GM19025 (cell line): ENCODE results near the gene PDCL3.

Experiments
- ATAC-seq: cut with Tn5 transposase; IDR thresholded peaks from one replicate; pipeline ENCODE4 v1.9.1; 2021; ENCODE audit warnings: mild to moderate bottlenecking, low read depth, moderate library complexity; ENCODE audit not compliant: unreplicated experiment

The PDCL3 gene

DNA sequence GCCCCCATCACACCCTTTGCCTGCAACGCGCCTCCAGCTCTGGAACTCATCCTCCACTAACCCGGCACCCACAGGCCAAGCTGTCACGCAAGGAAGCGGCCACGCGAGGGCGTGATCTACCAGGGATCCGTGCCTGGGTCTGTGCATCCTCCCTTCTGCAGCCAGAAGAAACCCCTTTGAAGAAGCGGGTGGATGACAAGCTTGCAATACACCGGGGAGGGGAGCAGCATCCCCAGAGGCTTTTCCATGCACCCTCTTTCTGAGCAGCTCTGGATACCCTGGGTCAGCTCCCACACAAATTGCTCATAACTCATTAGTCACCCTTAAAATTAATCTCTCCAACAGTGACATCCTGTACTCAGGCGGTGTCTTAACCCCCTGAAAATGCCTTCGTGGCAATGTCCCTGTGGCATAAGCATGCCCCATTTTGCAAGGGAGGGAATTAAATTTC lies 47.6 kb downstream of the PDCL3 start:
- ATAC-seq = no peak

DNA sequence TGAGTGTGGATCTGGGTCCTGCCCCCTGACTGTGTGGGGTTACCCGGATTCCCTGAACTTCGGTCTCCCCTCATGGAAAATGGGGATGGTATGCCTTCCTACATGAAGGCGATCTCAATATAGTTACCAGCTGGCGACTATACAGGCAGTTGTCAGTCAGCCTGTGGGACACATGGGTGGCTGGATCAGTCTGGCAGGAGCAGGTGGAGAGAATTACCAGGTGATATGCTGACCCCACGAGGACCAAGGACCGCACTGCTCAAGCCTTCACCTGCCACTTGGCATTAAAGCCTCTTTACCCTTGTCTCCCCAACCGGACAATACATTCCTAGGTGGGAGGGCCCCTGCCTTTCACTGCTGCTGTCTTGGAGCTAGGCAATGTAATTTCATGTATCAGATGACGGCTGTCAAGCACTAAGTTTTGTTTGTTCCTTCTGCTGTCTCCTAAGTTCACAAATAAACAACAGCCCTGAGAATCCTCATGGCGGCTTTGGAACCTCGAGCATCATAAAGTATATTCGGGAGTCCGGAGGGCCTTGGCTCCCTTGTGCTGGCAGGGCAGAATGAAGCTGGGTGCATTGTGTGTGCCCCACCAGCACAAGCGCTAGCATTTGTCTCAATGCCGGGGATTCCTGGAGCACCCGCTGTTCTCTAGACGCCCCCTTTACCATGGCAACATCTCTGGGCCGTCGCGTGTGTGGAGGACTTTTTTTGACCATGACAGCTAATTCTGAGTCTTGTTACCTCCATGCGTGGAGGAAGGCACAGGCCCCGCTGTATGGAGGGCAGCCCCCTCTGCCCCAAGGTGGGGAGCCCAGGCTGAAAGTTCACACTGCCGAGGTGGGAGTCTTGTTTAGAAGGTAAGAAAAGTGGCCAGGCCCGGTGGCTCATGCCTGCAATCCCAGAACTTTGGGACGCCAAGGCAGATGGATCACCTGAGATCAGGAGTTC lies 48.6 kb downstream of the PDCL3 start:
- no peak for ATAC-seq

DNA sequence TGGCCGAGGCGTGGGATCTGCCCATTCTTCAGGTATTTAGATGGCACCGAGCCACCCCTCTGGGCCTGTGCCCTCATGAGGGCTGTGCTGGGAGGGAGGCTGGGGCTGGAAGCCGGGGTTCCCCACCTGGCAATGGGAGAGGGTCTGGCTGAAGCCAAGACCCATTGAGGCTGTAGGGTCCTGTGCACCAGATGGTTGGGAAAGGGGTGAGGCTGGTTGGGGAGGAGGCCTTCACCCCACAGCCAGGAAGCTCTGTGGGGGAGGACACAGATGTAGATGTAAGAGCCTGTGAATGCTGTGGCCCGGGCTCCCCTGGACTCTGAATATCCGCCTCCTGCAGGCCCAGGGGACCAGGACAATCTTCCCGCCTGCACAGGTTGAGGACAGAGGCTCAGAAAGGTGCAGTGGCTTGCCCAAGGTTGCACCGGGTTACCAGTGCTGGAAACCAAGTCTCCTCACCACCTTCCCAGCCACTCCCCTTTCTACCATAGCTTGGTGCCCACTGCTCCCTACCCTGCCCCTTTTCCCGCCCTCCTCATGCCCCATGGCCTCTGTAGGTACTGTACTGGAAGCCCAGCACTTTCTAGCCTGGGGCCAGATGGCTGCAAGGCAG lies 49.7 kb downstream of the PDCL3 start:
- no peak for ATAC-seq

DNA sequence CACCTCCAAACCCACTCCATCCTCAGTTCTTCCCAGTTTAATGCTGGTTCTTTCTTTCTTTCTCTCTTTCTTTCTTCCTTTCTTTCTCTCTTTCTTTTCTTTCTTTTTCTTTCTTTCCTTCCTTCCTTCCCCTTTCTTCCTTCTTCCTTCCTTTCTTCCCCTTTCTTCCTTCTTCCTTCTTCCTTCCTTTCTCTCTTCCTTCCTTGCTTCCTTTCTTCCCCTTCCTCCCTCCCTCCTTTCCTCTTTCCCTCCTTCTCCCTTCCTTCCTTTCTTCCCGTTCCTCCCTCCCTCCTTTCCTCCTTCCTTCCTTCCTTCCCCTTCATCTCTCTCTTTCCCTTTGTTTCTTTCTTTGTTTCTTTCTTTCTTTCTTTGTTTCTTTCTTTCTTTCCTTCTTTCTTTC lies 50.9 kb downstream of the PDCL3 start:
- no peak for ATAC-seq

DNA sequence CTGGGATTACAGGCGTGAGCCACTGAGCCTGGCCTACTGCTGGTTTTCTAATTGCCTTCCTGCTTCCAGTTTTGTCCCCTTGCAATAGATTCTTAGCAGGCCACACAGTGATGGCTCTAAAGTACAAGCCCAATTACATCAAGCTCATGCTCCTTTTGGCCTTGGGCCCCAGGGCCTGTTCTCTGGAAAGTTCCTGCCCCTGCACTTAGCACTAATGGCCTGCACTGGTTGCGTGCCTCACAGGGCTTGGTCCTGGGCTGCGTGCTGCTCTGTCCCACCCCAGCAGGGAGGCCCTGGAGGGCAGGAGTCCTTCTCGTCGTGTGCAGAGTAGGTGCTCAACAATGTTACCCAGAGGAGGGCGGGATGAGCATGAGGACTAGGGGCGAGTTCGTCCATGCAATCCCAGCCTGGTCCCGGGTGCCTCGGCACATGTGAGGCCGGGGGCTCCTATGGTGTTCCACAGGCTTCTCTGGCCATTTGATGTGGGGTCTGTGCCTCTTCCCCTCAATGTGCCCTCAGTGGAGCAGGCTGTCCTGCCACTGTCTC lies 51.7 kb downstream of the PDCL3 start:
- no peak for ATAC-seq

DNA sequence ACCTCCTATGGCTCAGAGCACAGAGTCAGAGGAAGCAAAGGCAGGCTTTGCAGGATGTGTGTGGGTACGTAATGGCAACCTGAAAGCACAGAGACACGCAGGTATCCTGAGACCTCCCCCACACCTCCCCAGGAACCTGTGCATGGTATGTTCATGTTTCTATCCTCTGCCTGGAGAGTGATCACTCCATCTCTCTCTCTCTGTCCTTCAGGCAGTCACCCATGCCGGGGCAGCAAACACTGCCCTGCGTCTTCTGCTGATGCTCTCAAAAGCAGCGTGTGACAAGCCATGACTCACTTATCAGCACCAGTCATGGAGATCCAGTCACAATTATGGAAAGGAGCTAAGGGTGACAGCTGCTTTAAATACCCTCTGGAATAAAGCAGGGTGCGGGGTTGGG lies 52.7 kb downstream of the PDCL3 start:
- ATAC-seq = no peak

DNA sequence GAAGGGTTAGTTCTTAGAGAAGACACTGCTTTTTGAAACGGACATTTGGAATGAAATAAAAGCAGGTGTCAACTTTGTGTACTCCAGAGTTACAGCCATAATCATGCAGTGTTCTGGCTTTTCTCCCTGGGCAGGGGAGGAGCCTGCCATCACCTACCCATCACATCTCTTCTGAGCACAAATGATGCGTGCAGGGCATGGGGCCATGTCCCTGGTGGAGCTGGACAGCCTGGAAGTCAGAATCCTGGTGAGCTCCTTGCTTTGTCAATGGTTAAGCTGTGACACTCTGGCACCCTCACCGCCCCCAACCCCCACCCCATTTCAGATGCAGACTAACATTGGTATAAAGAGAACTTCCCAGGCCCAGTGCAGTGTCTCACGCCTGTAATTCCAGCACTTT lies 53.1 kb downstream of the PDCL3 start:
- ATAC-seq = no peak

DNA sequence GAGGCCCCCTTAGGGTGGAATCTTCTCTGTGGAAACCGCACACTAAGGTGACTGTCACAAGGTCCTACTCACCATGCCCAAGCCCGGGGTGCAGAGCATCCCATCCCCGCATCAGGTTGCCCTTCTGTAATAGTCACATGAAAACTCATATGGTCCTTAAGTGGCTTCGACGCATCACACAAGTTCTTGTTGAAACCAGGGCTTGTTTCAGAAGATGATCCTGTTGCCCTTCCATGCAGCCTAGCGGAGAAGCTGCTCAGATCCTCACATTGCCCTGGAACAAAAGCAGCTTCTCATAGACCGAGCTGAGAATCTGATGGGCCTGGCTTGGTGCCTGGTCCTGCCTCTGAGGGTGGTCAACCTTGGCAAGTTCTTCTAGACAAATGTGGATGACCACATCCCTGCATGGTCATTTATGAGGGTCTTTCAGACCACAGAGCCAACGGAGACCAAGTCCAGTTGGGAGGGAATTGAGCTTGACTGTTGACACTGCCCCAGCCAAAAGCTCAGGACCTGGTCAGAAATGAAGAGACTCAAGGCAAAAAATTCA lies 54.1 kb downstream of the PDCL3 start:
- no peak for ATAC-seq

DNA sequence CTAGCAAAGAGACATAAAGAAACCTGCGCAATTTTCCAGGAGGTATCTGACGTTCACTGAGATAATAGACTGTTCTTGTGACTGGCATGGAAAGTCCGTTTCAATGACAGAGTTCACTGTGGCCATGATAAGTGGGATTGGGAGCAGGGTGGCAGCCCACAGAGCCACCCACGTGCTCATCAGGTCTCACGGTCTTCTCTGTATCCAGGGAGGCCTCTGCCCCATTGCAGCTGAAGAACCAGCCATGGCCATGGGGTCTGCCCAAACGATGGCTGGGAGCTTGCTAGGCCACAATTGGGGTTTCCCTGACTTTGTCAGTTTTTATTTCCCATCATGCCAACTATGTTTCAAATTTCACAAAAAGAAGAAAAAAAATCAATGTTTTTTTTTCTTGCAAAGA lies 57.2 kb downstream of the PDCL3 start:
- no peak for ATAC-seq

DNA sequence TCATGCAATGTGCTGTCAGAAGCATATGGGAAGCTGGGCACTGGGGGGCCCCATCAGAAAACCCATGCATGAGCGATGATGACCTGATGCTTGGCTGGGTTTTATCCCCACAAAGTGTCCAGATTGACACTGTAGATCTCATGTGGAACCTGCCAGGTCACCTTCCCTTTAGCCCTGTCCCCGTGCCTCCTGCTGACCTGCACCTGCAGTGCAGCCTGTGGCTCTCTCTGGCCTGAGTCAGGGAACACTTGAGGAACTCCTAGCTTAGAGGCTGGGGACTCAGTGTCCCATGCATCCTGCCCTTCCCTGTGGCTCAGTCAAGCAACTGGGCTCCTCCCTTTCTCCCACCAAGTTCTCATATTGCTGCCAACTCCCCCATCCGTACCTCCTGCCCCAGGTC lies 57.7 kb downstream of the PDCL3 start:
- no peak for ATAC-seq

DNA sequence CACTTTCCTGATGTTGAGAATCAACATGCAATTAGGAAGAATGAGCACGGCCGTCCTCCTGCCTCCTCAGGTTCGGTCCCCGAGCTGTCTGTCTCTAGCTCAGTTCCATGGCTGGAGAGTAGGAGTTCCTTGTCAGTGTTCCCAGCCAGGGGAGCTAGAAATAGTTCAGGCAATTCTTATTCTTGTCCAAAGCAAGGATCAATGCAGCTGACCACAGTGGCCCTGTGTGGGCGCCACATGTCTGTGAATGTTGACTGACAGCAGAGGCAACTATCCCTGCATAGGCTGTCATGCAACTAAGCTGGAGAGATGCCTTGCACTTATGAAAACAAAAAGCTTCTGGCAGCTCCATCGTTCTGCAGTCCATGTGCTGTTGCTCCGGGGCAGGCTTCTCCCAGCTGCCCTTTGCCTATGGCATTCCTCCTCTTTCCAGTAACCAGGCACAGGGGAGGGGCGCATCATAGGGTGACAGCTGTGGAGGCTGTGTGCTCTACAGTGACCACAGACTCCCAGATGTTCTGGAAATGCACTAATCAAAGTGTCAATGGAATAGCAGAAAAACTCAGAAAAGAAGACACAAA lies 58.7 kb downstream of the PDCL3 start:
- ATAC-seq = no peak

DNA sequence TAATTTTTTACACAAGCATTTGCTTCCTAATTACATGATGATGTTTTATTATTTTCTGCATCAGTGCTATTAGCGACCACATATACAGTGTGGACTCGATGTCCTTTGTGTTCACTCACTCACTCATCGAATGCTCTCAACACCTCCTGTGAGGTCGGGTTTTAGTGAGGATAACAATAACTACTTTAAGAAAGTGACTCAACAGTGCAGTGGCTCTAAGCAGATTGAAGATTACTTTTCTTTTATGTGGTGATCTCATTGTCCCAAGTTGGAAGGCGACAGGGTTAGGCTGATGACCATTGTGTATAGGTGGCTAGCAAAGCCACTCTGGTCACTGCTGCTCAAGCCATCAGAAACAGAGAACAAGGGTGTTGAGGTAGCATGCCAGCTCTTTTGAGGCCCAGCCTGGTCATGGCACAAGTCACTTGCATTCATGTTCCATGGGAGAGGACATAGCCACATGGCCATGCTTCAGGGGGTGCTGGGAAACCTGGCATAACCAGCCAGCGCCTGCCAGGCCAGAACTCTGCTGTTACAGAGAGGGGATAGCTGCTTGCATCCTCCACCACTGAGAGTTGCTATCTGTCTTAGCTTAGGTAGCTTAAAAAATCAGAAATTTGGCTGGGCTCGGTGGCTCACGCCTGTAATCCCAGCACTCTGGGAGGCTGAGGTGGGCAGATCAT lies 60.4 kb downstream of the PDCL3 start:
- ATAC-seq = no peak

DNA sequence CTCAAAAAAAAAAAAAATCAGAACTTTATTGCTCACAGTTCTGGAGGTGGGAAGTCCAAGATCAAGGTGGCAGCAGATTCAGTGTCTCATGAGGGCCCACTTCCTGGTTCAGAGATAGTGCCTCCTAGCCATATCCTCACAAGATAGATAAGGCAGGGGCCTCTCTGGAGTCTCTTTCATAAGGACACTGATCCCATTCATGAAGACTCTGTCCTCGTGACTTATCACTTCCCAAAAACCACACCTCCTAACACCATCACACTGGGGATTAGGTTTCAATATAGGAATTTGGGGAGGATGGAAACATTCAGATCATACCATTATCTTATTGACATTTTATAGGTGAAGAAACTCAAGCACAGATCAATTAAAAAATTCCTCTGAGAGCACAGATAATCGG lies 61.1 kb downstream of the PDCL3 start:
- no peak for ATAC-seq

DNA sequence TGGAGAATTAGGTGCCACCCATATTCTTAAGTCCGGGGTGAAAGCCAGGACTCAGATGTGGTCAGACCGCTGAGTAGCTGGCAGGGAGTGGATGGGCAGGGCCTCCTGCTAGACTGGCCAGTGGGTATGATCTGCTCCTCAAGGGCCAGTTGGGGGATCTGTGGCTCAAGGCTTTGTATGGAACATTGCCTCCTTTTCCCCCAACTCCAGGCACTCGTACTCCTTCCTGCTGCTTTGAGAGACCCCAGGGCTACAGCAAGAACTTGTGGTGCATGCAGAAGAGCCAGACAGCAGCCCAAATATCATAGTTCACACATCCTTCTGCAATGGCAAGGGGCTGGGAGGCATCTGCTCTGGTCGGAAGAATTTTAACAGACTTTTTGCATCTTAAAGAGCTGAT lies 61.7 kb downstream of the PDCL3 start:
- no peak for ATAC-seq

DNA sequence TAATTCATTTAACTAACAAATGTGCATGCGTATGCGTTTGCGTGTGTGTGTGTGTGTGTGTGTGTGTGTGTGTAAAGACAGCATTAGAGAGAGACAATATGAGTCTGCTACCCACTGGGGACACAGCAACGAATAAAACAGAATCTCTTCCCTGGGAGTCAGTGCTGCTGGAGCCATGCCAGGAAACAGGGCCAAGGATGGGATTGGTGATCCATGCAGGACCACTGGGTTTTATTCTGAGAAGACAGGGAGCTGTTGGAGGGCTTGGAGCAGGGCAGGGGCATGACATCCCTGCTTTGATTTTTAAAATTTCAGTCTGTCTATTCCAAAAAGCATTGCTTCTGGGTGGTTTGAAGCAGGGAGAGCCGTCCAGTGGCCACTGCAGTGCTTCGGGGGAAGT lies 62.9 kb downstream of the PDCL3 start:
- no peak for ATAC-seq
